H54 (cell line): ENCODE results near the gene SLC26A1.

ENCODE experiments used
- DNase-seq: peaks from one replicate; pipeline ENCODE4 v3.0.0; 2011; ENCODE audit warnings: low spot score, mixed read lengths; ENCODE audit not compliant: insufficient read length
- FAIRE-seq: peaks from 3 replicates; lab custom pipeline; 2011; peaks lifted over from hg19 to GRCh38; lab: Jason Lieb, UNC
- POLR2A ChIP-seq: IDR thresholded peaks from 2 replicates; pipeline ENCODE4 v1.6.1; 2011; ENCODE audit warnings: low read depth, mild to moderate bottlenecking, low read length

Gene SLC26A1

GRCh38 chr4:954211-955020 is 38.8 kb downstream of the SLC26A1 start:
- no peak for DNase-seq
- FAIRE-seq: no peak
- no peak for TF ChIP-seq POLR2A

GRCh38 chr4:953574-953915 is 39.7 kb downstream of the SLC26A1 start:
- no peak for FAIRE-seq
- TF ChIP-seq POLR2A: no peak

GRCh38 chr4:952881-953573 is 40.2 kb downstream of the SLC26A1 start:
- FAIRE-seq: no peak

More at GRCh38 chr4:953574-953915, 39.7 kb downstream of the SLC26A1 start:
- DNase-seq: no peak

GRCh38 chr4:951594-952468 is 41.4 kb downstream of the SLC26A1 start:
- FAIRE-seq: no peak
- no peak for TF ChIP-seq POLR2A

More at GRCh38 chr4:952881-953573, 40.2 kb downstream of the SLC26A1 start:
- no peak for DNase-seq
- TF ChIP-seq POLR2A: no peak

DNA sequence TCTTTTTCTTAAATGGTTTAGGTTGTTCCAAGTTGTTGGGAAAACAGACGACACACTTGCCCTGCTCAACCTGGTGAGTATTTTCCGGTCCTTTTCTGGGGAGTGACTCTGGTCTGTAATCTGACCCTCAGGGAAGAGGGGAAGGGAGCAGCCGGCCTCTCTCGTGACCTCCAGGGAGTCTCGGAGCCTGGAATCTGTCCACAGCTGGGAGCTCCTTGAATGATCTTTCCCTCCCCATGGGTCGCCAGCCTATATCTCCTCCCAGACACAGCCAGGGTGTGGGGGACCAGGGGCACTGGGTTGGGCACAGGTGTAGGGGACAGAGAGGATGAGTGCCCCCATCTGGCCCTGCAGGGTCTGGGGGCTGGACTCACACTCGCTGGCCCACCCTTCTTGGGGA is 42.0 kb downstream of the SLC26A1 start:
- no peak for TF ChIP-seq POLR2A
- FAIRE-seq (no peak), DNase-seq (no peak)

More at GRCh38 chr4:951594-952468, 41.4 kb downstream of the SLC26A1 start:
- DNase-seq: no peak

DNA sequence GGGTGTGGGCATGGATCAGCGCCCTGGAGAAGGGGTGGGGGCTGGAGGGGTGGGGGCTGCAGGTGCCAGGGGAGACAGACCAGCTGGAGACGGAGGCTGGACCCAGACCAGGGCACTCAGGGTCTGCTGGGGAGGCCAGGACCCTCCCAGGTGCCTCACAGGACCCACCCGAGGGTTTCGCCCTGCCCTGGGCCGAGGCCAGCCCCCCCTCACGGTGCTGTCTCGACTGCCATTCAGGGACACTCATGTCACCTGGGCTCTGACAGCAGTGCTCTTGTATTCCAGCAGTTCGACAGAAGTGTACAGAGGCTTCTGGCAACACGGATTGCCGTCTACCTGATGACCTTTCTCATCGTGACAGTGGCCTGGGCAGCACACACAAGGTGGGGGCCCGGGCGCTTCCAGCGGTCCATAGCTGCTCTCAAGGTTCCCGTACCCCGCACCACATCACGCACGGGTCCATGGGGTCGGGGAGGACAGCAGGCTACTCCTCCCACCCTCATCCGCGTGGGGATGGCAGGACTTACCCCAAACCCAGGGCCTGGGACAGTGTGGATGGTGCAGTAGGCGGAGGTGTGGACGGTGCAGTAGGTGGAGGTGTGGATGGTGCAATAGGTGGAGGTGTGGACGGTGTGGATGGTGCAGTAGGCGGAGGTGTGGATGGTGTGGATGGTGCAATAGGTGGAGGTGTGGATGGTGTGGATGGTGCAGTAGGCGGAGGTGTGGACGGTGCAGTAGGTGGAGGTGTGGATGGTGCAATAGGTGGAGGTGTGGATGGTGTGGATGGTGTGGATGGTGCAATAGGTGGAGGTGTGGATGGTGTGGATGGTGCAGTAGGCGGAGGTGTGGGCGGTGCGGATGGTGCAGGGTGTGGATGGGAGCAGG is 42.8 kb downstream of the SLC26A1 start:
- DNase-seq: no peak
- no peak for FAIRE-seq
- no peak for TF ChIP-seq POLR2A

GRCh38 chr4:949656-950055 is 43.5 kb downstream of the SLC26A1 start:
- FAIRE-seq (no peak), DNase-seq (no peak)

DNA sequence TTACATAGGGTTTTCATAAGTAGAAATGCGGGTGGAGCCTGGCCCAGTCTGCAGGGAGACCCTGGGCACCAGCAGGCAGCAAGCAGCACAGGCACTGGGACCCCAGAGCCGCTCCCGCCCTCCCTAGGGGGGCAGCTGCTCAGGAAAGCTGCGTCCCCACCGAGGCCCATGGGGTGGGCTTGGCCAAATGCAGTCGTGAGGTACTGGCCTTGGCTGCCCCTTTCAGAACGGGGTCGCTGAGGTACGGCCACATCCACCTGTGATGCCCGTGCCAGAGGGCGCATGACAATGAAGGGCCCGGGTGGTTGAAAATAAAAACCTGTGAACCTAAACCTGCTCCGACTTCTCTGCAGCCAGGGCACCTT is 44.3 kb downstream of the SLC26A1 start:
- FAIRE-seq (no peak), DNase-seq (no peak)
- no peak for TF ChIP-seq POLR2A

More at GRCh38 chr4:949656-950055, 43.5 kb downstream of the SLC26A1 start:
- TF ChIP-seq POLR2A: no peak

GRCh38 chr4:948101-948935 is 44.9 kb downstream of the SLC26A1 start:
- DNase-seq: no peak
- TF ChIP-seq POLR2A: no peak
- no peak for FAIRE-seq

DNA sequence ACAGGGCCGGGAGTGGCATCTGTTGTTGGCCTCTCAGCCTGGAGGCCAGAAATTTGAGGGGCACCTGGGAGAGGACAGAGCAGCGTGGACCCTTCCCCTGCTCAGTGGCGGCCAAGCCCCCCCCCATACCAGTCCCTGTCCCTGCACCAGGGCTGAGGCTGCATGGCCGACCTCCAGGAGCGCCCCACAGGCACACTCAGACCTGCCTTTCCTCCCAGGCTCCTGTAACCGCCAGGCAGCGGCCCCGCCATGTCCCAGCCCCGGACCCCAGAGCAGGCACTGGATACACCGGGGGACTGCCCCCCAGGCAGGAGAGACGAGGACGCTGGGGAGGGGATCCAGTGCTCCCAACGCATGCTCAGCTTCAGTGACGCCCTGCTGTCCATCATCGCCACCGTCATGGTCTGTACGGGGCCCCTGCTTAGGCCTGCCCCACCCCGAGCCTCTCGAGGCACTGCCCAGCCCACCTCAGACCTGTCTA is 45.7 kb downstream of the SLC26A1 start:
- TF ChIP-seq POLR2A: no peak

DNA sequence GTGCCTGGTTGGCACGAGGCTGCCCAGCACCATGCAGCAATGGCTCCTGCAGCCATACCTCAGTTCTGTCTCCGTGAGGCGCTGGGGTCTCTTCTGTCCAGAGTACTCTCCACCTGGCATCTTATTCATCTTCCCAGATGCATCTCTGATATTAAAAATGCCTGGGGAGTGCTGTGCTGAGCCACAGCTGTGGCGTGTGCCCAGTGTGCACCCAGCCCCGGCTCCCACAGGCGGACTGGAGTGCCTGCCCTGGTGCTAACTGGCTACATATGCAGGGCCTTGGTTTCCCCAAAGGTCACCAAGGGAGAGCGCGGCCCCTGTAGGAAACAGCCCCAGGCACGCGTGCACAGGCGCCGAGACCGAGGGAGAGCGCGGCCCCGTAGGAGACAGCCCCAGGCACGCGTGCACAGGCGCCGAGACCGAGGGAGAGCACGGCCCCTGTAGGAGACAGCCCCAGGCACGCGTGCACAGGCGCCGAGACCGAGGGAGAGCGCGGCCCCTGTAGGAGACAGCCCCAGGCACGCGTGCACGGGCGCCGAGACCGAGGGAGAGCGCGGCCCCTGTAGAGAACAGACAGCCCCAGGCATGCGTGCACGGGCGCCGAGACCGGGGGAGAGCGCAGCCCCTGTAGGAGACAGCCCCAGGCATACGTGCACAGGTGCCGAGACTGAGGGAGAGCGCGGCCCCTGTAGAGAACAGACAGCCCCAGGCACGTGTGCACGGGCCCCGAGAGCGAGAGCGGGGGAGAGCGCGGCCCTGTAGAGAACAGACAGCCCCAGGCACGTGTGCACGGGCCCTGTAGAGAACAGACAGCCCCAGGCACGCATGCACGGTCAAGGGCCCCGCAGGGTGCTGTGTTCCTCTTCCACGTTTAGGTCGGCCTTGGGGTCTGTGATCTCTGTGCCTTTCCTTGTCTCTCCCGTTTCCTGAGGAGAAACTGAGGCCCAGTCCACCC is 46.4 kb downstream of the SLC26A1 start:
- no peak for FAIRE-seq
- DNase-seq: no peak
- TF ChIP-seq POLR2A: no peak

More for the DNA sequence above, 45.7 kb downstream of the SLC26A1 start:
- FAIRE-seq: no peak
- no peak for DNase-seq
